GM23338 (cell line): ENCODE measurements around the gene PRR13. TPM values are rescaled to one million over a fixed set of nuclear protein-coding genes. Genes with fewer than 3 reads are reported as not detected.
A peak's percentile ranks its signal among the peaks of the same experiment; 100 is the strongest.

Experiments used
- ATAC-seq: fragments of 200-7000 bp; cut with Tn5 transposase; 3 replicates; pipeline ENCODE4 v1.9.1; 2020
- DNase-seq: peaks from one replicate; pipeline ENCODE4 v3.0.0-alpha.2; 2015; ENCODE audit warnings: low spot score
- H2AFZ ChIP-seq: fragments of 200-600 bp; sonication (generic); 2 replicates; pipeline ENCODE4 v1.8.0; 2016; ENCODE audit warnings: antibody characterized with exemption, mild to moderate bottlenecking, moderate library complexity
- H3F3A ChIP-seq: fragments of 200-600 bp; sonication (generic); replicated peaks from 2 replicates; pipeline ENCODE4 v1.8.0; 2017; ENCODE audit warnings: antibody characterized with exemption, mixed run types, low read depth
- H3K27ac ChIP-seq: fragments of 200-600 bp; sonication (generic); 2 replicates; pipeline ENCODE4 v1.6.1; 2016; ENCODE audit warnings: low read depth
- H3K27me3 ChIP-seq: fragments of 200-600 bp; sonication (generic); 2 replicates; pipeline ENCODE4 v1.8.0; 2016; ENCODE audit warnings: mild to moderate bottlenecking, mixed run types, moderate library complexity; ENCODE audit not compliant: insufficient read depth
- H3K36me3 ChIP-seq: fragments of 200-600 bp; sonication (generic); 2 replicates; pipeline ENCODE4 v1.8.0; 2016; ENCODE audit warnings: mild to moderate bottlenecking; ENCODE audit not compliant: insufficient read depth
- H3K4me1 ChIP-seq: fragments of 200-600 bp; sonication (generic); 2 replicates; pipeline ENCODE4 v1.8.0; 2016; ENCODE audit warnings: mild to moderate bottlenecking, moderate library complexity; ENCODE audit not compliant: insufficient read depth
- H3K4me2 ChIP-seq: fragments of 200-600 bp; sonication (generic); 2 replicates; pipeline ENCODE4 v1.7.1; 2017; ENCODE audit warnings: mixed run types
- H3K4me3 ChIP-seq: fragments of 200-600 bp; sonication (generic); 2 replicates; pipeline ENCODE4 v1.6.1; 2016; ENCODE audit warnings: mixed run types
- H3K79me2 ChIP-seq: fragments of 200-600 bp; sonication (generic); replicated peaks from 2 replicates; pipeline ENCODE4 v1.8.0; 2017; ENCODE audit warnings: mild to moderate bottlenecking; ENCODE audit not compliant: insufficient read depth
- H3K9me2 ChIP-seq: fragments of 200-600 bp; sonication (generic); 2 replicates; pipeline ENCODE4 v1.8.0; 2017; ENCODE audit not compliant: insufficient read depth
- H4K20me1 ChIP-seq: fragments of 200-600 bp; sonication (generic); replicated peaks from 2 replicates; pipeline ENCODE4 v1.8.0; 2017; ENCODE audit warnings: mild to moderate bottlenecking; ENCODE audit not compliant: insufficient read depth
- H3K27ac Mint-ChIP-seq: 2 replicates; pipeline ENCODE4 v1.8.0; 2020; ENCODE audit warnings: inconsistent platforms, mild to moderate bottlenecking, moderate library complexity, mixed read lengths
- H3K27me3 Mint-ChIP-seq: 3 replicates; pipeline ENCODE4 v1.8.0; 2022; ENCODE audit warnings: low read depth, mild to moderate bottlenecking, moderate library complexity, mixed read lengths, inconsistent platforms; ENCODE audit not compliant: insufficient read depth, poor library complexity
- H3K36me3 Mint-ChIP-seq: 3 replicates; pipeline ENCODE4 v1.8.0; 2021; ENCODE audit warnings: low read depth, mild to moderate bottlenecking, inconsistent platforms, moderate library complexity, mixed read lengths
- H3K4me1 Mint-ChIP-seq: 3 replicates; pipeline ENCODE4 v1.8.0; 2020; ENCODE audit warnings: mild to moderate bottlenecking, inconsistent platforms, mixed read lengths
- H3K4me3 Mint-ChIP-seq: 3 replicates; pipeline ENCODE4 v1.8.0; 2021; ENCODE audit warnings: moderate library complexity, mild to moderate bottlenecking, inconsistent platforms, mixed read lengths
- H3K9me3 Mint-ChIP-seq: 3 replicates; pipeline ENCODE4 v1.8.0; 2020; ENCODE audit warnings: moderate library complexity, mild to moderate bottlenecking, inconsistent platforms, mixed read lengths
- CREB1 ChIP-seq: fragments of 250-450 bp; sonication (Bioruptor Pico); IDR thresholded peaks from 2 replicates; pipeline ENCODE4 v1.5.0; 2020; ENCODE audit warnings: low read depth, mild to moderate bottlenecking, moderate library complexity
- EZH2 ChIP-seq: fragments of 200-600 bp; sonication (generic); IDR thresholded peaks from one replicate; pipeline ENCODE4 v1.8.0; 2017; ENCODE audit warnings: antibody characterized with exemption, mild to moderate bottlenecking, low read depth; ENCODE audit not compliant: unreplicated experiment
- EZH2phosphoT487 ChIP-seq: fragments of 200-600 bp; sonication (generic); IDR thresholded peaks from one replicate; pipeline ENCODE4 v1.8.1; 2018; ENCODE audit warnings: antibody characterized with exemption; ENCODE audit not compliant: unreplicated experiment
- JUNB ChIP-seq: IDR thresholded peaks from one replicate; pipeline ENCODE4 v1.6.1; 2016; ENCODE audit warnings: antibody characterized with exemption; ENCODE audit not compliant: unreplicated experiment
- NANOG ChIP-seq: IDR thresholded peaks from 2 replicates; pipeline ENCODE4 v1.6.1; 2016; ENCODE audit warnings: antibody characterized with exemption, borderline replicate concordance
- POLR2AphosphoS5 ChIP-seq: IDR thresholded peaks from 2 replicates; pipeline ENCODE4 v1.6.1; 2016; ENCODE audit warnings: antibody characterized with exemption, low read depth
- STAT1 ChIP-seq: IDR thresholded peaks from one replicate; pipeline ENCODE4 v1.6.1; 2016; ENCODE audit warnings: antibody characterized with exemption; ENCODE audit not compliant: unreplicated experiment
- ZNF114 ChIP-seq: fragments of 250-450 bp; sonication (Bioruptor Pico); IDR thresholded peaks from 2 replicates; pipeline ENCODE4 v1.5.0; 2020; ENCODE audit warnings: mild to moderate bottlenecking, moderate library complexity
- ZNF331 ChIP-seq: fragments of 250-450 bp; sonication (Bioruptor Pico); IDR thresholded peaks from 2 replicates; pipeline ENCODE4 v1.5.0; 2020; ENCODE audit warnings: low read depth, mild to moderate bottlenecking, moderate library complexity
- polyA plus RNA-seq: library from polyadenylated mRNA; unstranded; fragments of >200 nt; fragmentation: Nextera tagmentation; extraction: Ambion mirVana; gene quantifications from 2 replicates; pipeline ENCODE4 v1.2.1, GENCODE V29; 2016
- total RNA-seq: library from RNA; depleted of rRNA; stranded (reverse); fragments of >200 nt; shearing (Covaris generic); gene quantifications from 2 replicates; pipeline ENCODE4 v1.2.3, GENCODE V29; 2014
- TF ChIP-seq, protein P1 (sequence below): fragments of 250-450 bp; sonication (Bioruptor Pico); IDR thresholded peaks from 2 replicates; pipeline ENCODE4 v1.5.0; 2020; ENCODE audit warnings: mild to moderate bottlenecking, moderate library complexity
- TF ChIP-seq, protein P2 (sequence below): IDR thresholded peaks from 2 replicates; pipeline ENCODE4 v1.6.1; 2016; ENCODE audit warnings: antibody characterized with exemption
- TF ChIP-seq, protein P3 (sequence below), 2 experiments: fragments of 200-600 bp in 1 of 2; sonication (generic) in 1 of 2; conservative IDR thresholded peaks; 2 replicates each; pipeline versions ENCODE4 v1.5.1 to v1.6.1; 2016 to 2017; ENCODE audit warnings: antibody characterized with exemption in 2 of 2, low read depth in 2 of 2, mild to moderate bottlenecking in 2 of 2, moderate library complexity in 1 of 2
- TF ChIP-seq, protein P4 (sequence below): IDR thresholded peaks from one replicate; pipeline ENCODE4 v1.6.1; 2018; ENCODE audit warnings: antibody characterized with exemption; ENCODE audit not compliant: unreplicated experiment

PRR13 gene
- total and polyA plus RNA-seq, 2 experiments from 2014 or later = 70.5 to 303 TPM

DNA sequence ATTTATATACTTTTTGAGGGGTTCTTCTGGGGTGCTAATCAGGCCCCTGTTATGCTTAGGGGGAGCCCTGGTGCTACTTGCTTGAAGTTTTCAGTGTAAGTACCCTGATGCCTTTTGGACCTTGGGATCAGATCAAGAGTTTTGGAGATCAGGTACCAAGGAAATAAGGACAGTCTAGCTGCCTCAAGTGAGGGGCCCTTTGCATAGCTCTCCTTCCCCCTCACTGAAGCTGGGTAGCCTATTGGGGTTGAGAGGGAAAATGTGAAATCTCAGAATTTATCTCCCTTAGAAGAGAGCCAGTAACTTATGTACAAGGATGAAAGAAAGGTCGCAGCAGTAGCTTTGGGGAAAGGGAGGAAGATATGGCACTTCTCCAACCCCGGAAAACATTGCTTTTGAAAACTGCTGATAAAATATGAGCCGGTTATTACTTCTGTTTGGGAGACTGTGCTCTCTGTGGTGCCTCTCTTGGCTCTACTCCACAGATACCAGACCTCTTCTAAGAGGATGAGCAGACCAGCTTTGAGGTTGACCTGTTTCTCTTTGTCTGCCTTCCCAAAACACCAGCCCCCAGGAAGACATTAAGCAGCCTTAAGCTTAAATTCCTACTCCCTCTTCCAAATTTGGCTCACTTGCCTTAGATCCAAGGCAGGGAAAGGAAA lies 26.6 kb upstream of the PRR13 start:
- ATAC-seq = peak; percentile 17; the same call in 1 of the 3 replicates
- Histone ChIP-seq H2AFZ (no peak overlapping the region), H3K4me2 (no peak overlapping the region), H3K4me3 (no peak overlapping the region), H3K27me3 (no peaks in the 10 kb centered on the region), H3K27ac (peak overlapping the region; percentile 36; the same call in 1 of the 2 replicates), H4K20me1 (no peaks in the 10 kb centered on the region; the same call in 1 of the 2 replicates), H3K4me1 (peaks cover 20% of the 10 kb centered on the region), H3F3A (0 out of 2 replicates have a peak, but pooled peaks cover 2% of the 10 kb centered on the region), H3K79me2 (no peaks in the 10 kb centered on the region), H3K36me3 (peaks cover 7% of the 10 kb centered on the region; the same call in 1 of the 2 replicates), H3K9me2 (no peaks in the 10 kb centered on the region)
- Mint-ChIP-seq H3K27ac (peak overlapping the region; percentile 74; the same call in 1 of the 2 replicates), H3K4me1 (peaks cover 20% of the 10 kb centered on the region), H3K27me3 (peaks cover 10% of the 10 kb centered on the region), H3K36me3 (peaks cover 28% of the 10 kb centered on the region), H3K4me3 (no peak overlapping the region), H3K9me3 (no peaks in the 10 kb centered on the region)
- no peak for DNase-seq
- no peak for TF ChIP-seq POLR2AphosphoS5
- TF ChIP-seq, protein P1, sequence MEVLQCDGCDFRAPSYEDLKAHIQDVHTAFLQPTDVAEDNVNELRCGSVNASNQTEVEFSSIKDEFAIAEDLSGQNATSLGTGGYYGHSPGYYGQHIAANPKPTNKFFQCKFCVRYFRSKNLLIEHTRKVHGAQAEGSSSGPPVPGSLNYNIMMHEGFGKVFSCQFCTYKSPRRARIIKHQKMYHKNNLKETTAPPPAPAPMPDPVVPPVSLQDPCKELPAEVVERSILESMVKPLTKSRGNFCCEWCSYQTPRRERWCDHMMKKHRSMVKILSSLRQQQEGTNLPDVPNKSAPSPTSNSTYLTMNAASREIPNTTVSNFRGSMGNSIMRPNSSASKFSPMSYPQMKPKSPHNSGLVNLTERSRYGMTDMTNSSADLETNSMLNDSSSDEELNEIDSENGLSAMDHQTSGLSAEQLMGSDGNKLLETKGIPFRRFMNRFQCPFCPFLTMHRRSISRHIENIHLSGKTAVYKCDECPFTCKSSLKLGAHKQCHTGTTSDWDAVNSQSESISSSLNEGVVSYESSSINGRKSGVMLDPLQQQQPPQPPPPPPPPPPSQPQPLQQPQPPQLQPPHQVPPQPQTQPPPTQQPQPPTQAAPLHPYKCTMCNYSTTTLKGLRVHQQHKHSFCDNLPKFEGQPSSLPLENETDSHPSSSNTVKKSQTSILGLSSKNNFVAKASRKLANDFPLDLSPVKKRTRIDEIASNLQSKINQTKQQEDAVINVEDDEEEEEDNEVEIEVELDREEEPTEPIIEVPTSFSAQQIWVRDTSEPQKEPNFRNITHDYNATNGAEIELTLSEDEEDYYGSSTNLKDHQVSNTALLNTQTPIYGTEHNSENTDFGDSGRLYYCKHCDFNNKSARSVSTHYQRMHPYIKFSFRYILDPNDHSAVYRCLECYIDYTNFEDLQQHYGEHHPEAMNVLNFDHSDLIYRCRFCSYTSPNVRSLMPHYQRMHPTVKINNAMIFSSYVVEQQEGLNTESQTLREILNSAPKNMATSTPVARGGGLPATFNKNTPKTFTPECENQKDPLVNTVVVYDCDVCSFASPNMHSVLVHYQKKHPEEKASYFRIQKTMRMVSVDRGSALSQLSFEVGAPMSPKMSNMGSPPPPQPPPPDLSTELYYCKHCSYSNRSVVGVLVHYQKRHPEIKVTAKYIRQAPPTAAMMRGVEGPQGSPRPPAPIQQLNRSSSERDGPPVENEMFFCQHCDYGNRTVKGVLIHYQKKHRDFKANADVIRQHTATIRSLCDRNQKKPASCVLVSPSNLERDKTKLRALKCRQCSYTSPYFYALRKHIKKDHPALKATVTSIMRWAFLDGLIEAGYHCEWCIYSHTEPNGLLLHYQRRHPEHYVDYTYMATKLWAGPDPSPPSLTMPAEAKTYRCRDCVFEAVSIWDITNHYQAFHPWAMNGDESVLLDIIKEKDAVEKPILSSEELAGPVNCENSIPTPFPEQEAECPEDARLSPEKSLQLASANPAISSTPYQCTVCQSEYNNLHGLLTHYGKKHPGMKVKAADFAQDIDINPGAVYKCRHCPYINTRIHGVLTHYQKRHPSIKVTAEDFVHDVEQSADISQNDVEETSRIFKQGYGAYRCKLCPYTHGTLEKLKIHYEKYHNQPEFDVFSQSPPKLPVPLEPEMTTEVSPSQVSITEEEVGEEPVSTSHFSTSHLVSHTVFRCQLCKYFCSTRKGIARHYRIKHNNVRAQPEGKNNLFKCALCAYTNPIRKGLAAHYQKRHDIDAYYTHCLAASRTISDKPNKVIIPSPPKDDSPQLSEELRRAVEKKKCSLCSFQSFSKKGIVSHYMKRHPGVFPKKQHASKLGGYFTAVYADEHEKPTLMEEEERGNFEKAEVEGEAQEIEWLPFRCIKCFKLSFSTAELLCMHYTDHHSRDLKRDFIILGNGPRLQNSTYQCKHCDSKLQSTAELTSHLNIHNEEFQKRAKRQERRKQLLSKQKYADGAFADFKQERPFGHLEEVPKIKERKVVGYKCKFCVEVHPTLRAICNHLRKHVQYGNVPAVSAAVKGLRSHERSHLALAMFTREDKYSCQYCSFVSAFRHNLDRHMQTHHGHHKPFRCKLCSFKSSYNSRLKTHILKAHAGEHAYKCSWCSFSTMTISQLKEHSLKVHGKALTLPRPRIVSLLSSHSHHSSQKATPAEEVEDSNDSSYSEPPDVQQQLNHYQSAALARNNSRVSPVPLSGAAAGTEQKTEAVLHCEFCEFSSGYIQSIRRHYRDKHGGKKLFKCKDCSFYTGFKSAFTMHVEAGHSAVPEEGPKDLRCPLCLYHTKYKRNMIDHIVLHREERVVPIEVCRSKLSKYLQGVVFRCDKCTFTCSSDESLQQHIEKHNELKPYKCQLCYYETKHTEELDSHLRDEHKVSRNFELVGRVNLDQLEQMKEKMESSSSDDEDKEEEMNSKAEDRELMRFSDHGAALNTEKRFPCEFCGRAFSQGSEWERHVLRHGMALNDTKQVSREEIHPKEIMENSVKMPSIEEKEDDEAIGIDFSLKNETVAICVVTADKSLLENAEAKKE (CRISPR knock-in tag) = no peak
- TF ChIP-seq ZNF331 = no peak
- TF ChIP-seq, protein P2, sequence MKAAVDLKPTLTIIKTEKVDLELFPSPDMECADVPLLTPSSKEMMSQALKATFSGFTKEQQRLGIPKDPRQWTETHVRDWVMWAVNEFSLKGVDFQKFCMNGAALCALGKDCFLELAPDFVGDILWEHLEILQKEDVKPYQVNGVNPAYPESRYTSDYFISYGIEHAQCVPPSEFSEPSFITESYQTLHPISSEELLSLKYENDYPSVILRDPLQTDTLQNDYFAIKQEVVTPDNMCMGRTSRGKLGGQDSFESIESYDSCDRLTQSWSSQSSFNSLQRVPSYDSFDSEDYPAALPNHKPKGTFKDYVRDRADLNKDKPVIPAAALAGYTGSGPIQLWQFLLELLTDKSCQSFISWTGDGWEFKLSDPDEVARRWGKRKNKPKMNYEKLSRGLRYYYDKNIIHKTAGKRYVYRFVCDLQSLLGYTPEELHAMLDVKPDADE = no peak
- no peak for TF ChIP-seq STAT1
- TF ChIP-seq CREB1 = no peak
- TF ChIP-seq, protein P3, sequence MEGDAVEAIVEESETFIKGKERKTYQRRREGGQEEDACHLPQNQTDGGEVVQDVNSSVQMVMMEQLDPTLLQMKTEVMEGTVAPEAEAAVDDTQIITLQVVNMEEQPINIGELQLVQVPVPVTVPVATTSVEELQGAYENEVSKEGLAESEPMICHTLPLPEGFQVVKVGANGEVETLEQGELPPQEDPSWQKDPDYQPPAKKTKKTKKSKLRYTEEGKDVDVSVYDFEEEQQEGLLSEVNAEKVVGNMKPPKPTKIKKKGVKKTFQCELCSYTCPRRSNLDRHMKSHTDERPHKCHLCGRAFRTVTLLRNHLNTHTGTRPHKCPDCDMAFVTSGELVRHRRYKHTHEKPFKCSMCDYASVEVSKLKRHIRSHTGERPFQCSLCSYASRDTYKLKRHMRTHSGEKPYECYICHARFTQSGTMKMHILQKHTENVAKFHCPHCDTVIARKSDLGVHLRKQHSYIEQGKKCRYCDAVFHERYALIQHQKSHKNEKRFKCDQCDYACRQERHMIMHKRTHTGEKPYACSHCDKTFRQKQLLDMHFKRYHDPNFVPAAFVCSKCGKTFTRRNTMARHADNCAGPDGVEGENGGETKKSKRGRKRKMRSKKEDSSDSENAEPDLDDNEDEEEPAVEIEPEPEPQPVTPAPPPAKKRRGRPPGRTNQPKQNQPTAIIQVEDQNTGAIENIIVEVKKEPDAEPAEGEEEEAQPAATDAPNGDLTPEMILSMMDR (conservative IDR thresholded peaks at IDR 0.05; ENCODE audit: low read depth in 2 of 2) = no peak
- no peak for TF ChIP-seq ZNF114 (CRISPR knock-in tag)
- no peak for TF ChIP-seq EZH2phosphoT487
- TF ChIP-seq, protein P4, sequence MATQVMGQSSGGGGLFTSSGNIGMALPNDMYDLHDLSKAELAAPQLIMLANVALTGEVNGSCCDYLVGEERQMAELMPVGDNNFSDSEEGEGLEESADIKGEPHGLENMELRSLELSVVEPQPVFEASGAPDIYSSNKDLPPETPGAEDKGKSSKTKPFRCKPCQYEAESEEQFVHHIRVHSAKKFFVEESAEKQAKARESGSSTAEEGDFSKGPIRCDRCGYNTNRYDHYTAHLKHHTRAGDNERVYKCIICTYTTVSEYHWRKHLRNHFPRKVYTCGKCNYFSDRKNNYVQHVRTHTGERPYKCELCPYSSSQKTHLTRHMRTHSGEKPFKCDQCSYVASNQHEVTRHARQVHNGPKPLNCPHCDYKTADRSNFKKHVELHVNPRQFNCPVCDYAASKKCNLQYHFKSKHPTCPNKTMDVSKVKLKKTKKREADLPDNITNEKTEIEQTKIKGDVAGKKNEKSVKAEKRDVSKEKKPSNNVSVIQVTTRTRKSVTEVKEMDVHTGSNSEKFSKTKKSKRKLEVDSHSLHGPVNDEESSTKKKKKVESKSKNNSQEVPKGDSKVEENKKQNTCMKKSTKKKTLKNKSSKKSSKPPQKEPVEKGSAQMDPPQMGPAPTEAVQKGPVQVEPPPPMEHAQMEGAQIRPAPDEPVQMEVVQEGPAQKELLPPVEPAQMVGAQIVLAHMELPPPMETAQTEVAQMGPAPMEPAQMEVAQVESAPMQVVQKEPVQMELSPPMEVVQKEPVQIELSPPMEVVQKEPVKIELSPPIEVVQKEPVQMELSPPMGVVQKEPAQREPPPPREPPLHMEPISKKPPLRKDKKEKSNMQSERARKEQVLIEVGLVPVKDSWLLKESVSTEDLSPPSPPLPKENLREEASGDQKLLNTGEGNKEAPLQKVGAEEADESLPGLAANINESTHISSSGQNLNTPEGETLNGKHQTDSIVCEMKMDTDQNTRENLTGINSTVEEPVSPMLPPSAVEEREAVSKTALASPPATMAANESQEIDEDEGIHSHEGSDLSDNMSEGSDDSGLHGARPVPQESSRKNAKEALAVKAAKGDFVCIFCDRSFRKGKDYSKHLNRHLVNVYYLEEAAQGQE = no peak
- no peak for TF ChIP-seq EZH2
- TF ChIP-seq JUNB = no peak
- TF ChIP-seq NANOG = no peak
